Osteocyte (in vitro differentiated cells): ENCODE data around the gene UROC1. TPM values are rescaled to one million over a fixed set of nuclear protein-coding genes. Genes with fewer than 3 reads are reported as not detected.

Source experiments
- DNase-seq: peaks from one replicate; pipeline ENCODE4 v3.0.0; 2021; ENCODE audit warnings: mixed read lengths; ENCODE audit not compliant: unreplicated experiment; ENCODE audit errors: extremely low spot score
- H3K27ac Mint-ChIP-seq: one replicate; pipeline ENCODE4 v1.8.0; 2021; ENCODE audit warnings: mild to moderate bottlenecking, mixed read lengths; ENCODE audit not compliant: unreplicated experiment
- H3K27me3 Mint-ChIP-seq: one replicate; pipeline ENCODE4 v1.8.0; 2021; ENCODE audit warnings: mixed read lengths; ENCODE audit not compliant: unreplicated experiment
- H3K36me3 Mint-ChIP-seq: one replicate; pipeline ENCODE4 v1.8.0; 2021; ENCODE audit warnings: mixed read lengths; ENCODE audit not compliant: unreplicated experiment
- H3K4me1 Mint-ChIP-seq: one replicate; pipeline ENCODE4 v1.8.0; 2021; ENCODE audit warnings: mixed read lengths; ENCODE audit not compliant: unreplicated experiment
- H3K4me3 Mint-ChIP-seq: one replicate; pipeline ENCODE4 v1.8.0; 2021; ENCODE audit warnings: mild to moderate bottlenecking, moderate library complexity, mixed read lengths; ENCODE audit not compliant: unreplicated experiment
- H3K9me3 Mint-ChIP-seq: one replicate; pipeline ENCODE4 v1.8.0; 2021; ENCODE audit warnings: mixed read lengths; ENCODE audit not compliant: unreplicated experiment
- CTCF ChIP-seq: fragments of 200-600 bp; sonication (generic); IDR thresholded peaks from 2 replicates; pipeline ENCODE4 v1.5.0; 2021; ENCODE audit warnings: antibody characterized with exemption, mild to moderate bottlenecking, moderate library complexity
- total RNA-seq: library from RNA; stranded (reverse); gene quantifications from 2 replicates; pipeline ENCODE4 v1.2.1, GENCODE V29; 2021

Gene UROC1
- total RNA-seq, 1 donor from 2014 or later = not detected

GRCh38 chr3:126496894-126497850, 20.4 kb downstream of the UROC1 start:
- no peak overlapping the region for H3K27ac Mint-ChIP-seq
- no peaks in the 10 kb centered on the region for H3K36me3 Mint-ChIP-seq
- no peaks in the 10 kb centered on the region for H3K4me1 Mint-ChIP-seq
- TF ChIP-seq CTCF = no peak
- peaks cover 3% of the 10 kb centered on the region for H3K27me3 Mint-ChIP-seq
- H3K9me3 Mint-ChIP-seq = no peaks in the 10 kb centered on the region
- no peak for DNase-seq
- H3K4me3 Mint-ChIP-seq = no peak overlapping the region

- Mint-ChIP-seq H3K27me3 (peaks cover 3% of the 10 kb centered on the region), H3K4me3 (no peak overlapping the region), H3K4me1 (no peaks in the 10 kb centered on the region), H3K9me3 (no peaks in the 10 kb centered on the region), H3K27ac (no peak overlapping the region), H3K36me3 (no peaks in the 10 kb centered on the region)
- DNase-seq = no peak
- no peak for TF ChIP-seq CTCF
These were observed 21.8 kb downstream of the UROC1 start for GRCh38 chr3:126495786-126496185.

- peaks cover 3% of the 10 kb centered on the region for H3K27me3 Mint-ChIP-seq
- H3K9me3 Mint-ChIP-seq = no peaks in the 10 kb centered on the region
- no peaks in the 10 kb centered on the region for H3K4me1 Mint-ChIP-seq
- no peak overlapping the region for H3K27ac Mint-ChIP-seq
- no peak for TF ChIP-seq CTCF
- no peak overlapping the region for H3K4me3 Mint-ChIP-seq
- no peaks in the 10 kb centered on the region for H3K36me3 Mint-ChIP-seq
- DNase-seq = no peak
These were observed 22.7 kb downstream of the UROC1 start for GRCh38 chr3:126494970-126495230.

- Mint-ChIP-seq H3K27ac (no peak overlapping the region), H3K27me3 (peaks cover 5% of the 10 kb centered on the region)
These were observed 23.2 kb downstream of the UROC1 start for GRCh38 chr3:126494204-126494969.

More at GRCh38 chr3:126494204-126494969, 23.2 kb downstream of the UROC1 start:
- Mint-ChIP-seq H3K4me1 (no peaks in the 10 kb centered on the region), H3K36me3 (no peaks in the 10 kb centered on the region), H3K4me3 (no peak overlapping the region), H3K9me3 (no peaks in the 10 kb centered on the region)
- TF ChIP-seq CTCF = no peak
- DNase-seq = no peak
